Neuron (in vitro differentiated cells): ENCODE measurements around the gene ISG15.

Source experiments
- H2AFZ ChIP-seq: one replicate; pipeline ENCODE4 v1.6.1; 2013; ENCODE audit warnings: low read depth, mild to moderate bottlenecking, inconsistent platforms, low read length, moderate library complexity
- H3K27me3 ChIP-seq: one replicate; pipeline ENCODE4 v1.6.1; 2013; ENCODE audit warnings: low read length; ENCODE audit not compliant: insufficient read depth
- H3K36me3 ChIP-seq: one replicate; pipeline ENCODE4 v1.6.1; 2013; ENCODE audit warnings: low read length; ENCODE audit not compliant: insufficient read depth
- H3K4me1 ChIP-seq: one replicate; pipeline ENCODE4 v1.6.1; 2013; ENCODE audit warnings: low read length; ENCODE audit not compliant: insufficient read depth
- H3K4me3 ChIP-seq: 2 replicates; pipeline ENCODE4 v1.5.1; 2013; ENCODE audit warnings: mild to moderate bottlenecking, low read length, moderate library complexity
- H3K9me3 ChIP-seq: one replicate; pipeline ENCODE4 v1.6.1; 2013; ENCODE audit warnings: low read length

ISG15 gene

DNA sequence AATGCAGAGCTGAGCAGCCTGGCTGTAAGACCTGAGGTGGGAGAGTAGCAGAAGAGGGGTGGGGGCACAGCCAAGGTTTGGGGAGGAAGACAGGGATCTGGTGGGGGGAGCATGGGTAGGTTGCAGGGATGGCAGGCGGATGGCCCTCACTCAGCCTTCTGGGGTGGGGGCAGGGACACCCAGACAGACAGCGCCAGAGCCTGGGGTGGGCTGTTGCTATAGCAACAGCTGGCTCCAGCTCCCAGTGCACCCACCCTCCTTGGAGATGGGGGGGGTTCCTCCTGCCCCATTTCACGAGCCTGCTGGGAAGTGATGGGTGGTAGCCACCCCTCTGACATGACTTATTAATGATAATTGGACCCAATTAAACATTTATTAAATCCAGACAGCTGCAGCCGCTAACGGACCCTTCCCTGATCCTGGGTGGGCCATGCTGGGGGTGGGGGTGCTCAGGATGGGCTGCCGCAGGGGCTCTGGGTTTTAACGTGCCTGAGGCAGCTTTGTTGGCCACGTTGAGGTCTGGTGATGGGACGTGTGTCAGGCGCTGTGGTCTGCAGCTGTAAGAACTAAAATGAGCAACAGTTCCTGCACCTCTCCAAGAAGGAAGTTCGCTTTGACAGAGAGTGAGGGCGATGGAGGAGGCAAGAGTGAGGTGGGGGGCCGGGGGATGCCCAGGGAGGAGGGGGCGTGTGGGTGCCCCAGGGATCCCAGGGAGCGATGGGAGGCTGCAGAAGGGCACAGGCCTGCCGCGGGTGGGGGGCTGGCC, 26.0 kb downstream of the ISG15 start:
- Histone ChIP-seq H3K4me3 (no peak overlapping the region), H3K36me3 (peaks cover 39% of the 10 kb centered on the region), H2AFZ (no peak overlapping the region), H3K4me1 (peaks cover 2% of the 10 kb centered on the region), H3K9me3 (no peaks in the 10 kb centered on the region), H3K27me3 (no peaks in the 10 kb centered on the region)

GRCh38 chr1:1040004-1040991, 27.0 kb downstream of the ISG15 start:
- H3K27me3 ChIP-seq: no peaks in the 10 kb centered on the region
- no peak overlapping the region for H2AFZ ChIP-seq
- H3K9me3 ChIP-seq: no peaks in the 10 kb centered on the region
- H3K4me1 ChIP-seq: no peaks in the 10 kb centered on the region
- H3K36me3 ChIP-seq: peaks cover 48% of the 10 kb centered on the region
- H3K4me3 ChIP-seq: no peak overlapping the region

DNA sequence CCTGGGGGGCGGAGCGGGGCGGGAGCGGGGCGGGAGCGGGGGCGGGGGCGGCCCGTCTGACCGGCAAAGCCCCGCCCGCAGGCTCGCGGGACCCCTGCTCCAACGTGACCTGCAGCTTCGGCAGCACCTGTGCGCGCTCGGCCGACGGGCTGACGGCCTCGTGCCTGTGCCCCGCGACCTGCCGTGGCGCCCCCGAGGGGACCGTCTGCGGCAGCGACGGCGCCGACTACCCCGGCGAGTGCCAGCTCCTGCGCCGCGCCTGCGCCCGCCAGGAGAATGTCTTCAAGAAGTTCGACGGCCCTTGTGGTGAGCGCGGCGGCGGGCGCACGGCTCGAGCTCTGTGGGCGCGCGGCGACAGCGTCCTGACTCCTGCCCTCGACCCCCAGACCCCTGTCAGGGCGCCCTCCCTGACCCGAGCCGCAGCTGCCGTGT, 27.8 kb downstream of the ISG15 start:
- Histone ChIP-seq H3K4me1 (no peaks in the 10 kb centered on the region), H3K27me3 (no peaks in the 10 kb centered on the region), H3K4me3 (no peak overlapping the region), H3K9me3 (no peaks in the 10 kb centered on the region), H3K36me3 (peaks cover 56% of the 10 kb centered on the region), H2AFZ (no peak overlapping the region)

- Histone ChIP-seq H3K9me3 (no peaks in the 10 kb centered on the region), H3K4me1 (no peaks in the 10 kb centered on the region), H3K27me3 (no peaks in the 10 kb centered on the region), H2AFZ (no peak overlapping the region), H3K36me3 (peaks cover 61% of the 10 kb centered on the region), H3K4me3 (no peak overlapping the region)
Measured at GRCh38 chr1:1041873-1042272, 28.6 kb downstream of the ISG15 start.

DNA sequence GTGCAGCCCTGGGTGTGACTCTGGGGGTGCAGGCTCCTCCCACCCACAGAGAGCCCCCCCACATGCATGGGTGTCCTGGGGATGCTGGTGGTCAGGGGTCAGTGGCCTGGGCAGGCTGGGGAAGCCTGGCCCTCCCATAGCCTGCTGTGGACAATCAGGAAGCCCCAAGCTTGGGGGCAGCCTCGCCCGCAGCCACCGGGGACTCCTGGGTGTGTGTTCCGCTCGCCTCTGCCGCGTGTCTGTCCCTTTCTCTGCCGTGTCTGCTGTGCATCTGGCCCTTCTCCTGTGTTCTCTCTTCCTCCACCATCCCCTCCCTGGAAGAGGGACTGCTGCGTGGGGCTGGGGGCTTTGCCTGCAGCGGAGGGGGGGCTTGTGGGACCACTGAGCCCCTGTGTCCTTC, 29.5 kb downstream of the ISG15 start:
- Histone ChIP-seq H2AFZ (no peak overlapping the region), H3K4me1 (no peaks in the 10 kb centered on the region), H3K36me3 (peaks cover 65% of the 10 kb centered on the region), H3K27me3 (no peaks in the 10 kb centered on the region), H3K9me3 (no peaks in the 10 kb centered on the region), H3K4me3 (no peak overlapping the region)

DNA sequence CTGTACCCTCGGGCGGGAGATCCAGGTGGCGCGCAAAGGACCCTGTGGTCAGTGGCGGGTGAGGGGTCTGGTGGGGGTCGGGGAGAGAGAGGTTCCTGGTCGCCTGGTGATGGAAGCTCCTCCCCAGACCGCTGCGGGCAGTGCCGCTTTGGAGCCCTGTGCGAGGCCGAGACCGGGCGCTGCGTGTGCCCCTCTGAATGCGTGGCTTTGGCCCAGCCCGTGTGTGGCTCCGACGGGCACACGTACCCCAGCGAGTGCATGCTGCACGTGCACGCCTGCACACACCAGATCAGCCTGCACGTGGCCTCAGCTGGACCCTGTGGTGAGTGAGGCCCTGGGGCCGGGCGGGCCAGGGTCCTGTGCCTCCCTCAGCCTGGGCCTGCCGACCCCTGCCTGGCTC, 30.1 kb downstream of the ISG15 start:
- Histone ChIP-seq H3K4me1 (no peaks in the 10 kb centered on the region), H3K4me3 (no peak overlapping the region), H2AFZ (no peak overlapping the region), H3K36me3 (peaks cover 60% of the 10 kb centered on the region), H3K9me3 (no peaks in the 10 kb centered on the region), H3K27me3 (no peaks in the 10 kb centered on the region)

DNA sequence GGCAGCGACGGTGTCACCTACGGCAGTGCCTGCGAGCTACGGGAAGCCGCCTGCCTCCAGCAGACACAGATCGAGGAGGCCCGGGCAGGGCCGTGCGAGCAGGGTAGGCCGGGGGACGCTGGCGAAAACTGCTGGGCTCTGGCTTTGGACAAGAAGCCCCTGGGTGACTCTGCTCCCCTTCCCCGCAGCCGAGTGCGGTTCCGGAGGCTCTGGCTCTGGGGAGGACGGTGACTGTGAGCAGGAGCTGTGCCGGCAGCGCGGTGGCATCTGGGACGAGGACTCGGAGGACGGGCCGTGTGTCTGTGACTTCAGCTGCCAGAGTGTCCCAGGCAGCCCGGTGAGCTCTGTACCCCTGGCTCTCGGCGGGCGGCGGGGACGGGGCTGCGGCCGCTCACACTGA, 30.6 kb downstream of the ISG15 start:
- no peaks in the 10 kb centered on the region for H3K9me3 ChIP-seq
- peaks cover 59% of the 10 kb centered on the region for H3K36me3 ChIP-seq
- H3K4me3 ChIP-seq: no peak overlapping the region
- no peaks in the 10 kb centered on the region for H3K4me1 ChIP-seq
- no peak overlapping the region for H2AFZ ChIP-seq
- H3K27me3 ChIP-seq: no peaks in the 10 kb centered on the region

DNA sequence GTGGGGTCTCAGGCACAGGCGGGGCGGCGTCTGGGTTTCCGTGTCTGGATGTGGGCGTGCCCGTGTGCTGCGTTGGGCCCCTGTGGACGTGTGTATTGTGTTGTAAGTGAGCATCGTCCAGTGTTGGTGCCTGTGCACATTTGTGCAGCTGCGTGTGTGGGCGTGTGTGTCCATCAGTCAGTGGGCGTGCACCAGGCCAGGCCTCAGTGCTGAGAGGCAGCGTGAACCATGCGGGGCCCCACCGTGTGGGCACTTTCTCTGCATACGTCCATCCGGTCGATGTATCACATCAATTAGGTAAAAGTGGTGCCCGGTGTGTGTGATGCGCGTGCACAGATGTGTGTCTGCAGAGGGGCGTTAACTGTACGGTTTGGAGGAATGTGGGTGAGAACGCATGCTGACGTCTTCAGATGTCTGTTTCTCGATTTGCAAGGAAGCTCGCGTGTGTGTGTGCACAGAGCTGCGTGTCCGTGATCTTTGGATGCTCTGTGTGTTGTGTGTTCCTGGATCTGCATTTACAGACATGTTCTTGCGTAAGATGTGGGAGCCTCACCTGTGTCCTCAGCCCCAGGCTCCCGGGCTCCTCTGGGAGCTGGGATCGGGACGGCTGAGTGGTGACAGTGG, 31.3 kb downstream of the ISG15 start:
- peaks cover 59% of the 10 kb centered on the region for H3K36me3 ChIP-seq
- H3K9me3 ChIP-seq: no peaks in the 10 kb centered on the region

DNA sequence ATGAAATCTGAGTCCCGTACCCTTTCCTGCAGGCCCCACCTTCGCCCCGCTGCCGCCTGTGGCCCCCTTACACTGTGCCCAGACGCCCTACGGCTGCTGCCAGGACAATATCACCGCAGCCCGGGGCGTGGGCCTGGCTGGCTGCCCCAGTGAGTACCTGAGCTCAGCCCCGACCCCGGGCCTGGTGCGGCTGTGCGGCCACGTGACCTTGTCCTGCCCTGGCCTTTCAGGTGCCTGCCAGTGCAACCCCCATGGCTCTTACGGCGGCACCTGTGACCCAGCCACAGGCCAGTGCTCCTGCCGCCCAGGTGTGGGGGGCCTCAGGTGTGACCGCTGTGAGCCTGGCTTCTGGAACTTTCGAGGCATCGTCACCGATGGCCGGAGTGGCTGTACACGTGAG, 31.8 kb downstream of the ISG15 start:
- Histone ChIP-seq H3K4me3 (no peak overlapping the region), H3K36me3 (peaks cover 61% of the 10 kb centered on the region), H3K4me1 (no peaks in the 10 kb centered on the region), H3K9me3 (no peaks in the 10 kb centered on the region), H2AFZ (no peak overlapping the region), H3K27me3 (no peaks in the 10 kb centered on the region)

More for the DNA sequence above, 31.3 kb downstream of the ISG15 start:
- no peaks in the 10 kb centered on the region for H3K27me3 ChIP-seq
- no peaks in the 10 kb centered on the region for H3K4me1 ChIP-seq
- no peak overlapping the region for H3K4me3 ChIP-seq
- no peak overlapping the region for H2AFZ ChIP-seq

GRCh38 chr1:1046243-1046642, 32.9 kb downstream of the ISG15 start:
- no peaks in the 10 kb centered on the region for H3K9me3 ChIP-seq
- H2AFZ ChIP-seq: no peak overlapping the region
- H3K27me3 ChIP-seq: no peaks in the 10 kb centered on the region
- H3K4me3 ChIP-seq: no peak overlapping the region
- H3K36me3 ChIP-seq: peaks cover 70% of the 10 kb centered on the region
- H3K4me1 ChIP-seq: no peaks in the 10 kb centered on the region

DNA sequence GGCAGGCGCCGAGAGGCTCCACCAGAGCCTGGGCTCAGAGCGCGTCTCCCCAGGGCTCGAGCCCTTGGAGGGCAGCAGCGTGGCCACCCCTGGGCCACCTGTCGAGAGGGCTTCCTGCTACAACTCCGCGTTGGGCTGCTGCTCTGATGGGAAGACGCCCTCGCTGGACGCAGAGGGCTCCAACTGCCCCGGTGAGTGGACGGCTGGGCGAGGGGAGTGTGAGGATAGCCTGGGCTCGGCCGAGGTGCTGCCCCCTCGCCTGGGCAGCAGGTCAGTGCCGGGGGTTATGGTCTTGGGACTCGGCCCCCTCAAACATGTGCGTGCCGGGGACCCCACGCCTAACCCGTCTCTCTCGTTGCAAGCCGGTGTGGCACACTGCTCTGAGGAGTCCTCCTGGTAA, 33.5 kb downstream of the ISG15 start:
- H3K4me3 ChIP-seq: no peak overlapping the region
- H3K36me3 ChIP-seq: peaks cover 76% of the 10 kb centered on the region
- no peaks in the 10 kb centered on the region for H3K27me3 ChIP-seq
- H3K4me1 ChIP-seq: no peaks in the 10 kb centered on the region
- no peak overlapping the region for H2AFZ ChIP-seq
- no peaks in the 10 kb centered on the region for H3K9me3 ChIP-seq

DNA sequence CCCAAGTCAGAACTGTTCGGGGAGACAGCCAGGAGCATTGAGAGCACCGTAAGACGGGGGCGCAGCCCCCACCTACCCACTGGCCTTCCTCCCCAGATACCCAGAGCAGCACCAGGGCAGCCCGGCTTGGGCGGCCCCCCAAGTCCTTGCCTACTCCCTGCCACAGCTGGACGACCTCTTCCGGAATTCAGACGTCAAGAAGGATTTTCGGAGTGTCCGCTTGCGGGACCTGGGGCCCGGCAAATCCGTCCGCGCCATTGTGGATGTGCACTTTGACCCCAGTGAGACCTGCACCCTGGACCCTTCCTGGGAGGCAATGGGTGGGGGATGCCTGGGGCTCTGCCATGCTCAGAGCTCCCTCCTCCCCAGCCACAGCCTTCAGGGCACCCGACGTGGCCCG, 34.1 kb downstream of the ISG15 start:
- H3K36me3 ChIP-seq: peaks cover 75% of the 10 kb centered on the region
- no peaks in the 10 kb centered on the region for H3K9me3 ChIP-seq
- H3K27me3 ChIP-seq: no peaks in the 10 kb centered on the region
- no peak overlapping the region for H2AFZ ChIP-seq
- no peak overlapping the region for H3K4me3 ChIP-seq
- H3K4me1 ChIP-seq: no peaks in the 10 kb centered on the region

GRCh38 chr1:1047963-1048362, 34.7 kb downstream of the ISG15 start:
- Histone ChIP-seq H3K9me3 (no peaks in the 10 kb centered on the region), H3K27me3 (no peaks in the 10 kb centered on the region), H3K36me3 (peaks cover 77% of the 10 kb centered on the region)

More at GRCh38 chr1:1047963-1048362, 34.7 kb downstream of the ISG15 start:
- no peak overlapping the region for H3K4me3 ChIP-seq
- H3K4me1 ChIP-seq: no peaks in the 10 kb centered on the region
- H2AFZ ChIP-seq: no peak overlapping the region
